HG02973 (cell line): ENCODE data around the gene JPH3.
"Not testable (repeated sequence)": the region's sequence is repeated elsewhere in the genome, so short reads cannot be mapped to it uniquely, and the experiment has no call there.

ENCODE experiments used
- ATAC-seq: cut with Tn5 transposase; IDR thresholded peaks from one replicate; pipeline ENCODE4 v1.9.1; 2021; ENCODE audit warnings: moderate library complexity; ENCODE audit not compliant: unreplicated experiment

The JPH3 gene

GRCh38 chr16:87677830-87678229, 75.5 kb downstream of the JPH3 start:
- no peak for ATAC-seq

- no peak for ATAC-seq
Measured at GRCh38 chr16:87678618-87679017, 76.3 kb downstream of the JPH3 start.

GRCh38 chr16:87679593-87680271, 77.4 kb downstream of the JPH3 start:
- no peak for ATAC-seq

GRCh38 chr16:87680272-87680644, 78.0 kb downstream of the JPH3 start:
- no peak for ATAC-seq

- ATAC-seq = not testable (repeated sequence)
Measured at GRCh38 chr16:87681051-87681602, 78.8 kb downstream of the JPH3 start.

- ATAC-seq = no peak
Measured at GRCh38 chr16:87681981-87682570, 79.8 kb downstream of the JPH3 start.

- ATAC-seq = no peak
Measured at GRCh38 chr16:87682852-87683399, 80.6 kb downstream of the JPH3 start.

- no peak for ATAC-seq
Measured at GRCh38 chr16:87684106-87684677, 81.9 kb downstream of the JPH3 start.

- no peak for ATAC-seq
Measured at GRCh38 chr16:87684711-87685404, 82.5 kb downstream of the JPH3 start.

GRCh38 chr16:87685405-87685755, 83.1 kb downstream of the JPH3 start:
- no peak for ATAC-seq

GRCh38 chr16:87685766-87686165, 83.5 kb downstream of the JPH3 start:
- ATAC-seq = no peak

- no peak for ATAC-seq
Measured at GRCh38 chr16:87686697-87687096, 84.4 kb downstream of the JPH3 start.

GRCh38 chr16:87687126-87687910, 85.0 kb downstream of the JPH3 start:
- no peak for ATAC-seq

GRCh38 chr16:87687998-87688529, 85.8 kb downstream of the JPH3 start:
- no peak for ATAC-seq

- ATAC-seq = no peak
Measured at GRCh38 chr16:87688876-87689815, 86.8 kb downstream of the JPH3 start.

- no peak for ATAC-seq
Measured at GRCh38 chr16:87689956-87690465, 87.7 kb downstream of the JPH3 start.

GRCh38 chr16:87690911-87691685, 88.8 kb downstream of the JPH3 start:
- ATAC-seq = no peak

- no peak for ATAC-seq
Measured at GRCh38 chr16:87691686-87692079, 89.4 kb downstream of the JPH3 start.
